Ecto neural progenitor cell (in vitro differentiated cells): ENCODE data around the gene GALNTL6.

Experiments used
- DNase-seq: peaks from one replicate; pipeline ENCODE4 v3.0.0-alpha.2; 2018; ENCODE audit warnings: low spot score

The GALNTL6 gene

GRCh38 chr4:173074501-173074946 lies 1261.3 kb downstream of the GALNTL6 start:
- no peak for DNase-seq

DNA sequence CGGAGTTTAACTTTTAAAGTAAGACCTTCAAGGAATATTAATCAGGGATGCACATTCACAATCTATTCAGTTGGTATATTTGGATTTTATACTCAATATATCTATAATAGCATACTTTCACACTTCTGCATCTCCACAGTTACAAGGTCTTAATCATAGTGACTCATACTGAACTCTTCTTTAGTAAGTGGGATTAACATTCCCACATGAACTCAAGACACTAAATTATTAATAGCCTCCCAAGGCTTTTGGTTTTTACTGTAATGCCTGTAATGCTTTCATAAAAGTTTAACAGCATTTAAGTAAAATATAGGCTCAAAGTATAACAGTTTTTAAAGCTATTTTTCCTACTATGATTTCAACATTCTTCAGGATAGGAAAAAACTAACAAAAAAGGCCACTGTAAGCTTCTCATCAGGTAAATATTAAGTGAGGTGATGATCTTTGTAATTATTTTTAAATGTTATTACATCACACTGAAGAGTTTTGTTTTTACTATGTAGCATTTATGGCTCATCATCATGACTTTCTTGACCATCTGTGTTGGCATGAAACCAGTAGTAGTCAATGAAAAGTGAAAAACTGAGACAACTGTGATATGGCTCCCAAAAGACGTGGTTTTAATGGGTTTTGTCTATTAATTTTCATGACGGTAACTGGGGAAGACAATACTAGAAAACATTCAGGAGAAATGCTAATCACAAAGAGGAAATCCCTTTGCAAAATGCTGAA lies 1263.9 kb downstream of the GALNTL6 start:
- no peak for DNase-seq

DNA sequence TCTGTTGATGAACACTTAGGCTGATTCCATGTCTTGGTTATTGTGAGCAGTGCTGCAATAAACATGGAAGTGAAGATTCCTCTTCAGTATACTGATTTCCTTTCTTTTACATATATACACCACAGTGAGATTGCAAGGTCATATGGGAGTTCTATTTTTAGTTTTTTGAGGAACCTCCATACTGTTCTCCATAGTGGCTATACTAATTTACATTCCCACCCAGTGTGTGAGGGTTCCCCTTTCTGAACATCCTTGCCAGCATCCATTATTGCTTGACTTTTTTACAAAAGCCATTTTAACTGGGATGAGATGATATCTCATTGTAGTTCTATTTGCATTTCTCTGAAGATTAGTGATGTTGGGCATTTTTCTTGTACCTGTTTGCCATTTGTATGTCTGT lies 1274.9 kb downstream of the GALNTL6 start:
- no peak for DNase-seq
